Transverse colon (tissue), 4 donors: ENCODE measurements around the gene ARHGEF16. TPM values are rescaled to one million over a fixed set of nuclear protein-coding genes. Genes with fewer than 3 reads are reported as not detected.

Experiments
- DNase-seq: peaks from one replicate; pipeline ENCODE4 v3.0.0-alpha.2; 2019
- H3K27ac ChIP-seq, 4 donors: fragments of 200-600 bp; sonication (generic); 2 replicates each; pipeline ENCODE4 v1.5.1; 2016 to 2018; ENCODE audit warnings: inconsistent platforms in 4 of 4
- H3K27me3 ChIP-seq: fragments of 200-600 bp; sonication (generic); 2 replicates; pipeline ENCODE4 v1.5.1; 2017; ENCODE audit warnings: inconsistent platforms
- H3K36me3 ChIP-seq, 4 donors: fragments of 200-600 bp; sonication (generic); 2 replicates each; pipeline ENCODE4 v1.5.1; 2017 to 2019; ENCODE audit warnings: inconsistent platforms in 4 of 4
- H3K4me1 ChIP-seq, 4 donors: fragments of 200-600 bp; sonication (generic); 2 replicates each; pipeline ENCODE4 v1.5.1; 2017 to 2020; ENCODE audit warnings: inconsistent platforms in 4 of 4
- H3K4me3 ChIP-seq, 4 donors: fragments of 200-600 bp; sonication (generic); 1 replicate in 1 of 4; 2 replicates in 3 of 4; pipeline versions ENCODE4 v1.5.1 to v1.6.1; 2017 to 2019; ENCODE audit warnings: inconsistent platforms in 4 of 4
- H3K9me3 ChIP-seq, 2 donors: fragments of 200-600 bp; sonication (generic); 2 replicates each; pipeline ENCODE4 v1.5.1; 2017 to 2019; ENCODE audit warnings: inconsistent platforms in 2 of 2
- CTCF ChIP-seq, 5 experiments: fragments of 200-600 bp in 3 of 5; fragments of 450-650 bp in 2 of 5; sonication (generic) in 3 of 5; IDR thresholded peaks; 1 replicate in 2 of 5; 2 replicates in 3 of 5; pipeline ENCODE4 v1.5.1; 2016 to 2017; ENCODE audit warnings: antibody characterized with exemption in 5 of 5, inconsistent platforms in 3 of 5, mild to moderate bottlenecking in 2 of 5, moderate library complexity in 1 of 5
- EP300 ChIP-seq: sonication (generic); formaldehyde crosslinking; IDR thresholded peaks from one replicate; pipeline ENCODE4 v1.6.1; 2017; ENCODE audit warnings: antibody characterized with exemption, low read depth
- POLR2A ChIP-seq: fragments of 450-650 bp; IDR thresholded peaks from one replicate; pipeline ENCODE4 v1.6.1; 2016; ENCODE audit warnings: antibody characterized with exemption, mild to moderate bottlenecking, moderate library complexity
- POLR2AphosphoS5 ChIP-seq, 3 donors: sonication (generic); formaldehyde crosslinking; IDR thresholded peaks; one replicate each; pipeline ENCODE4 v1.6.1; 2016; ENCODE audit warnings: antibody characterized with exemption in 3 of 3
- WGBS, 2 donors: methylation state at CpG; one replicate each; pipeline ENCODE4 v1.1.5; 2018; ENCODE audit warnings: low coverage in 1 of 2; 5-methylcytosine and 5-hydroxymethylcytosine counted together
- in situ Hi-C, 4 donors: fragments of 200-750 bp; cut with MboI; loops; one replicate each; pipeline versions ENCODE4 v1.15.0 to v1.15.1; 2017; ENCODE audit warnings: low sequenced_read_pairs in 3 of 4, low pct_ligation_motif_present in 1 of 4, low pct_unique_long_range_greater_than_20kb in 1 of 4
- intact Hi-C: fragments of 100-400 bp; cut with DNase I; formaldehyde crosslinking; loops from one replicate; pipeline ENCODE4 v1.15.1; 2023; ENCODE audit warnings: low total_unique reads
- total RNA-seq, 4 donors: library from RNA; depleted of rRNA; stranded (reverse); fragments of >200 nt; gene quantifications; one replicate each; pipeline ENCODE4 v1.1.0, GENCODE V29; 2016

ARHGEF16 gene
- total RNA-seq, 4 donors from 2014 or later = 104 to 240 (median 145) TPM

DNA sequence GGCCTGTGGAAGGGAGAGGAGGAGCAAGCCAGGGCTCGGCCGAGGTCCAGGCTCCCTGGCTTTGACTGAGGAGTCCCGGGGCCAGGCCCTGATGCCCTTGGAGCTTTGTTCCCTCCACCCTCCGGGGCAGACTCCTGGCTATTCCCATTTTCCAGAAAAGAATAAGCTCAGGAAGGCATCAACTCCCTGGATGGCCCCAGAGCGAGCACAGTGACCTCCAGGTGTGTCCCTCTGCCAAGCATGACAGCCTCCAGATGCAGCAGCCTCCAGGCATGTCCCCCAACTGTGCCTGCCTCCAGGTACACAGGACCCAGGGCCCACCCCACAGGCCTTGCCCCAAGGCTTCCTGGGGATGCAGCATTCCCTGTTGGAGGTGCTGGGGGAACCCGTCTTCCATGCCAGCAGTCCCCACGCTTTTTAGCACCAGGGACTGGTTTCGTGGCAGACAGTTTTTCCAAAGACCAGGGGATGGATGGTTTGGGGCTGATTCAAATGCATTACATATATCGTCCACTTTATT lies 15.7 kb upstream of the ARHGEF16 start:
- Histone ChIP-seq H3K9me3 (no peaks in the 10 kb centered on the region), H3K27me3 (peaks cover 24% of the 10 kb centered on the region), H3K36me3 (no peaks in the 10 kb centered on the region), H3K4me1 (no peaks in the 10 kb centered on the region), H3K4me3 (no peak overlapping the region), H3K27ac (no peak overlapping the region)
- DNase-seq = no peak
- 66 to 100% methylated on average over 2 to 9 of the region's 9 CpGs for WGBS, 2 donors
- TF ChIP-seq CTCF (IDR thresholded peaks at IDR 0.05) = no peak
- TF ChIP-seq POLR2AphosphoS5 (IDR thresholded peaks at IDR 0.05) = no peak
- TF ChIP-seq POLR2A = no peak
- no peak for TF ChIP-seq EP300
- intact Hi-C loops = no loop called here
- in situ Hi-C loops = loop anchor here in 2 of 4 donors (25.0 kb wide), 2 partner anchors 426 to 601 kb away; partner anchors contain the start of gene ACTRT2 (in 2 of the 2)

- intact Hi-C loops (no loop called here), in situ Hi-C loops (loop anchor here in 2 of 4 donors (25.0 kb wide), 2 partner anchors 427 to 602 kb away; partner anchors contain the start of gene ACTRT2 (in 2 of the 2))
- H3K27ac ChIP-seq = no peak overlapping the region
- no peaks in the 10 kb centered on the region for H3K9me3 ChIP-seq
- TF ChIP-seq EP300 (no peak), CTCF (IDR thresholded peaks at IDR 0.05) (no peak), POLR2AphosphoS5 (IDR thresholded peaks at IDR 0.05) (no peak), POLR2A (no peak)
- H3K27me3 ChIP-seq = peaks cover 24% of the 10 kb centered on the region
- H3K36me3 ChIP-seq = no peaks in the 10 kb centered on the region
- H3K4me3 ChIP-seq = no peak overlapping the region
- DNase-seq = no peak
- 69 to 80% methylated on average over 2 to 25 of the region's 27 CpGs for WGBS, 2 donors
- no peaks in the 10 kb centered on the region for H3K4me1 ChIP-seq
Measured at GRCh38 chr1:3439346-3440299, 14.8 kb upstream of the ARHGEF16 start.

DNA sequence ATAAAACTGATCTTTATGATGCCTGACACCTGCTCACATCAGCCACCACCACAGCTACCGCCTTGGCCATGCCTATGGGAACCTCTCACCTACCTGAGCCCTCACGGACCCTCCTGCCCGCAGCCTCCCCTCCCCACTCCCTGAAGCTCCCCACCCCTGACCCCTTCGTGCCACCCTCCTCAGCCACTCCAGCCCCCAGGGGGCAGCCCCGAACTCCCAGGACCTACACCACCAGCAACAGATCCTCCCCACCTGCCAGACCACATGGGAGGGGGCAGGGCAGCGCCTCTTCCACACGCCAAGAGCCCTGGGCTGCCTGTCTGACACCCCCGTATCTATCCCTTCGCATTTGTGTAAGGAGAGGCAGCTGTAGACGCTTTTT lies 14.2 kb upstream of the ARHGEF16 start:
- in situ Hi-C loops = loop anchor here in 2 of 4 donors (25.0 kb wide), 2 partner anchors 428 to 603 kb away; partner anchors contain the start of gene ACTRT2 (in 2 of the 2)
- Histone ChIP-seq H3K9me3 (no peaks in the 10 kb centered on the region), H3K36me3 (no peaks in the 10 kb centered on the region), H3K4me1 (no peaks in the 10 kb centered on the region), H3K4me3 (no peak overlapping the region), H3K27me3 (peaks cover 24% of the 10 kb centered on the region), H3K27ac (no peak overlapping the region)
- no peak for DNase-seq
- intact Hi-C loops = no loop called here
- WGBS, 2 donors = 59% methylated on average over 10 of the region's 10 CpGs; no CpG with 5 or more reads in 1 of the 2 donors
- TF ChIP-seq POLR2AphosphoS5 (IDR thresholded peaks at IDR 0.05) = no peak
- no peak for TF ChIP-seq POLR2A
- TF ChIP-seq EP300 = no peak
- no peak for TF ChIP-seq CTCF (IDR thresholded peaks at IDR 0.05)

DNA sequence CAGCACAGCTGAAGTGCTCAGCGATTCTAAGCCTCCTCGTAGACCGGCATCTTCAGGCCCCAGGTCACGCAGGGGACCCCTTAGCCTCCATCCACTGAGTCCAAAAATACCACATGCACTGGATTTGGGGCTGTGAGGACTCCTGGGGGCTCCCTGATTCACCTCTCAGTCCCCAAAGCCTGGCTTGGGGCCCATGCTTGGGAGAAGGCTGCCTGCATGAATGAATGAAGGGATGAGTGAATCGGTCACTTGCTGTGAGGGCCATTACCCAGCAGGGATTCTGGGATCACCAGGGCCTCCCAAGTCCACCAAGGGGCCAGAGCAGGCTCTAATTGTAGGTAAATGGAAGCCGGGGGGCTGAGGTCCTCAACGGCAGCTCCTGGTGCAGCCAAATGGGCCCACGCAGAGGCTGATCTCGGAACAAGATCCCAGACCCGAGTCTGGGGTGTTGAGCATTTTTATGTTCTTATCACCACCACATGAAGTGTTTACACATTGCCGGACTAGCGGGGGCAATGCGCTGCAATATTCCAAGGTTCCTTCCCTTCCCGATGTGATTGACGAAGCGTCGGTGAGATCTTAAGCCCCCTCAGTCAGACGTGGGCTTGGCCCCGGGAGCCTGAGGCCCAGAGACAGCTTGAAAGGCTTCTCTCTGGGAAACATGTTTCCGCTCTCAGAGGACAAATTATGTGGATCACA lies 13.6 kb upstream of the ARHGEF16 start:
- Histone ChIP-seq H3K36me3 (no peaks in the 10 kb centered on the region), H3K27ac (no peak overlapping the region), H3K27me3 (peaks cover 24% of the 10 kb centered on the region), H3K4me1 (no peaks in the 10 kb centered on the region), H3K9me3 (no peaks in the 10 kb centered on the region), H3K4me3 (no peak overlapping the region)
- intact Hi-C loops = no loop called here
- 66 to 70% methylated on average over 8 to 20 of the region's 20 CpGs for WGBS, 2 donors
- no peak for DNase-seq
- TF ChIP-seq EP300 (no peak), POLR2AphosphoS5 (IDR thresholded peaks at IDR 0.05) (no peak), POLR2A (no peak), CTCF (IDR thresholded peaks at IDR 0.05) (no peak)
- in situ Hi-C loops = loop anchor here in 2 of 4 donors (25.0 kb wide), 2 partner anchors 429 to 604 kb away; partner anchors contain the start of gene ACTRT2 (in 2 of the 2)
